GM10248 (cell line): Measurements from ENCODE around the gene LRRC8B.
A peak's percentile ranks its signal among the peaks of the same experiment; 100 is the strongest.
"Not testable (repeated sequence)": the region's sequence is repeated elsewhere in the genome, so short reads cannot be mapped to it uniquely, and the experiment has no call there.

Experiments used
- CTCF ChIA-PET: fragments of 300-600 bp; sonication (Branson Sonifier 250); formaldehyde crosslinking; extraction: SDS; loops from one replicate; lab custom pipeline; 2021; ENCODE audit warnings: antibody characterized with exemption; lab: Yijun Ruan, JAX
- POLR2A ChIA-PET: fragments of 350-650 bp; sonication (Branson Sonifier 250); formaldehyde crosslinking; extraction: SDS; loops from one replicate; lab custom pipeline; 2020; ENCODE audit warnings: antibody characterized with exemption; lab: Yijun Ruan, JAX
- DNase-seq: peaks from one replicate; pipeline ENCODE4 v3.0.0; 2012; ENCODE audit errors: extremely low spot score
- CTCF ChIP-seq: IDR thresholded peaks from 2 replicates; pipeline ENCODE4 v1.5.1; 2012; ENCODE audit warnings: mild to moderate bottlenecking, low read depth; ENCODE audit errors: extremely low read depth, missing control alignments, control extremely low read depth

The LRRC8B gene

DNA sequence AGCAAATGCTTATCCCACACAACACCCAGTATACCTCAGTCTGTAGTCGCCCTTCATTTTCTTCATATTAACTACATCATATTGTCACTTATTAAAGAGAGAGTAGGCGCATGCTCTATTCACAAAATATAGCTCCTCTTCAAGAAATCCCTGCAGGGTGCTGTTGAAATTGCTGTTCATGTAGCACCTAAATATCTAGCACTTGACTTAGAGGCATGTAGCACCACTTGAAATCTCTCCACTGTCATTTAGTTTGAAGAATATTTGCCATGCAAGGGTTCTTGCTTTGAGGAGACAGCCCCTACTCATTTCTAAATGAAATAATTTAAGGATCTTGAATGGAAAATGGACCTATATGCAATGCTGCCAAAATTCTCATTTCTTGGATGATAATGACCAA, 20.9 kb upstream of the LRRC8B start:
- no peak for DNase-seq
- no peak for TF ChIP-seq CTCF
- ChIA-PET POLR2A (no interaction called here), CTCF (interaction anchor here (2.1 kb wide), 1 partner anchor 259 kb away, joined by 5 read pairs; no protein-coding TSS in a partner anchor)

- DNase-seq, CTCF ChIA-PET, POLR2A ChIA-PET: not testable (repeated sequence)
These were observed 14.6 kb upstream of the LRRC8B start for GRCh38 chr1:89510061-89510460.

- TF ChIP-seq CTCF: no peak
- DNase-seq: no peak
- ChIA-PET CTCF (interaction anchor here (1.6 to 2.3 kb wide), 2 partner anchors 39 to 250 kb away, joined by 3 to 7 read pairs; no protein-coding TSS in a partner anchor), POLR2A (no interaction called here)
These were observed 11.5 kb upstream of the LRRC8B start for GRCh38 chr1:89512996-89513720.

DNA sequence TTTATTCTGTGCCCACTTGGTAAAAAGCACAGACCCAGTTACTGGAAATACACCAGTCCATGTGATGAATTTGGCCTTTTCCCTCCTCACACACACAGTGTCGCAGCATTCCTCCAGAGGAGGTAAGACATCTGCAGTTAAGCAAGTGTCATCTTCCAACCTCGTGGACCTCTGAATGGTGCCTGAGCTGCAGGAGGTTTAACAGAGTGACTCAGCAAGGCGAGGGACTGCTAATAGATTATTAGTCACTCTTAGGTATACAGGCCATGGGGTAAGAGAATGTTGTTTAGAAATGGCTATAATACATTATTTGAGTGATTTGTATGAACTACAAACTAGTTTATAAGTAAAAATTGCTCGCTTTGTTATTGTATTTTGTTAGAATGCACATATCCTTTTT, 8.6 kb upstream of the LRRC8B start:
- TF ChIP-seq CTCF: no peak
- ChIA-PET CTCF (interaction anchor here (1.8 to 4.2 kb wide), 3 partner anchors 12 to 247 kb away, joined by 5 to 14 read pairs (median 9); no protein-coding TSS in a partner anchor), POLR2A (no interaction called here)
- DNase-seq: no peak

DNA sequence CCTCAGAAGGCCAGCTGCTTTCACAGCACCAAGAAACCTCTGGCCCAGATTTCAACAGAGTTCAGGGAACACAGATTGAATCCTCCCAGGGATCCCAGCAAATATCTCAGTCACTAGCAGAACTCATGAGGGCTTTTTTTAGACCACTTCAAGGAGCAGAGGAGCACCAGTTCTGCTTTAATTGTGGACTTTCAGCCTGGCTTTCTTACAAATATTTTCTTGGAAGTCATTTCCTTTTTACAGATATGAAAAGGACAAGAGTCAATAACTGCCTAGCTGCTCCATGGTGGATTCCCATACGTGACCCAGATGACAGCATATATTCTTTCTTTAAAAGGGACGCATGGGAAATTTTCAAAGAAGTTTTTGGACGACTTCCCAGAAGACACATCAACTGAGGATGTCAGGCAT, 6.4 kb upstream of the LRRC8B start:
- ChIA-PET POLR2A (no interaction called here), CTCF (interaction anchor here (0.6 to 4.2 kb wide), 19 partner anchors 9 to 245 kb away, joined by 3 to 14 read pairs (median 3); no protein-coding TSS in a partner anchor)
- no peak for DNase-seq
- no peak for TF ChIP-seq CTCF

GRCh38 chr1:89519779-89520358, 4.8 kb upstream of the LRRC8B start:
- peak; percentile 71 for TF ChIP-seq CTCF
- peak; percentile 65 for DNase-seq
- ChIA-PET CTCF (interaction anchor here (0.6 to 4.2 kb wide), 16 partner anchors 9 to 243 kb away, joined by 3 to 14 read pairs (median 5); no protein-coding TSS in a partner anchor), POLR2A (no interaction called here)

GRCh38 chr1:89521977-89522376, 2.7 kb upstream of the LRRC8B start:
- POLR2A ChIA-PET: not testable (repeated sequence)

More at GRCh38 chr1:89521977-89522376, 2.7 kb upstream of the LRRC8B start:
- DNase-seq, CTCF ChIA-PET: not testable (repeated sequence)
